HG03520 (cell line): ENCODE results near the gene NIPSNAP2.
"Not testable (repeated sequence)": the region's sequence is repeated elsewhere in the genome, so short reads cannot be mapped to it uniquely, and the experiment has no call there.

Experiments used
- ATAC-seq: cut with Tn5 transposase; IDR thresholded peaks from one replicate; pipeline ENCODE4 v1.9.1; 2021; ENCODE audit warnings: mild to moderate bottlenecking, moderate library complexity; ENCODE audit not compliant: unreplicated experiment

Gene NIPSNAP2

GRCh38 chr7:55975988-55976633, 11.7 kb downstream of the NIPSNAP2 start:
- no peak for ATAC-seq

- ATAC-seq, result no peak
These were observed 13.4 kb downstream of the NIPSNAP2 start for GRCh38 chr7:55977831-55978230.

- no peak for ATAC-seq
These were observed 15.9 kb downstream of the NIPSNAP2 start for GRCh38 chr7:55980266-55980665.

GRCh38 chr7:55983537-55983936, 19.2 kb downstream of the NIPSNAP2 start:
- no peak for ATAC-seq

GRCh38 chr7:55992346-55992745, 28.0 kb downstream of the NIPSNAP2 start:
- no peak for ATAC-seq

GRCh38 chr7:55996856-55997500, 32.6 kb downstream of the NIPSNAP2 start:
- ATAC-seq, result no peak

- ATAC-seq, result no peak
These were observed 39.4 kb downstream of the NIPSNAP2 start for GRCh38 chr7:56003749-56004148.

GRCh38 chr7:56007167-56007652, 42.8 kb downstream of the NIPSNAP2 start:
- ATAC-seq, result no peak

GRCh38 chr7:56007891-56008290, 43.5 kb downstream of the NIPSNAP2 start:
- no peak for ATAC-seq

GRCh38 chr7:56009695-56010094, 45.3 kb downstream of the NIPSNAP2 start:
- ATAC-seq, result no peak

GRCh38 chr7:56017015-56017414, 52.6 kb downstream of the NIPSNAP2 start:
- ATAC-seq, result not testable (repeated sequence)

GRCh38 chr7:56019501-56019900, 55.1 kb downstream of the NIPSNAP2 start:
- ATAC-seq, result no peak

- no peak for ATAC-seq
These were observed 59.1 kb downstream of the NIPSNAP2 start for GRCh38 chr7:56023500-56023899.

- ATAC-seq, result no peak
These were observed 62.2 kb downstream of the NIPSNAP2 start for GRCh38 chr7:56026538-56026937.

- ATAC-seq, result no peak
These were observed 64.7 kb downstream of the NIPSNAP2 start for GRCh38 chr7:56028942-56029630.

- no peak for ATAC-seq
These were observed 66.0 kb downstream of the NIPSNAP2 start for GRCh38 chr7:56030340-56030739.

GRCh38 chr7:56031556-56031955, 67.2 kb downstream of the NIPSNAP2 start:
- not testable (repeated sequence) for ATAC-seq

- not testable (repeated sequence) for ATAC-seq
These were observed 68.2 kb downstream of the NIPSNAP2 start for GRCh38 chr7:56032578-56032977.

GRCh38 chr7:56033671-56034432, 69.5 kb downstream of the NIPSNAP2 start:
- peak; percentile 93 for ATAC-seq

GRCh38 chr7:56040730-56041129, 76.3 kb downstream of the NIPSNAP2 start:
- no peak for ATAC-seq

- not testable (repeated sequence) for ATAC-seq
These were observed 81.4 kb downstream of the NIPSNAP2 start for GRCh38 chr7:56045758-56046157.
